T-helper 1 cell treated with Interleukin-12 subunit alpha and Interleukin-12 subunit beta and Interleukin-4 antibody, amounts not matched to agents 30 ng/mL and 1 ng/mL, for 36 hours (primary cell): Measurements from ENCODE around the gene STBD1. TPM values are rescaled to one million over a fixed set of nuclear protein-coding genes. Genes with fewer than 3 reads are reported as not detected.
"Not testable (repeated sequence)": the region's sequence is repeated elsewhere in the genome, so short reads cannot be mapped to it uniquely, and the experiment has no call there.

Experiments used
- intact Hi-C: fragments of 100-400 bp; cut with micrococcal nuclease; formaldehyde crosslinking; loops from one replicate; pipeline ENCODE4 v1.15.1; 2024
- total RNA-seq: library from RNA; stranded (reverse); gene quantifications from 2 replicates; pipeline ENCODE4 v1.2.3, GENCODE V29; 2022

The STBD1 gene
- total RNA-seq: 1.9 and 2.3 TPM in 2 replicates

DNA sequence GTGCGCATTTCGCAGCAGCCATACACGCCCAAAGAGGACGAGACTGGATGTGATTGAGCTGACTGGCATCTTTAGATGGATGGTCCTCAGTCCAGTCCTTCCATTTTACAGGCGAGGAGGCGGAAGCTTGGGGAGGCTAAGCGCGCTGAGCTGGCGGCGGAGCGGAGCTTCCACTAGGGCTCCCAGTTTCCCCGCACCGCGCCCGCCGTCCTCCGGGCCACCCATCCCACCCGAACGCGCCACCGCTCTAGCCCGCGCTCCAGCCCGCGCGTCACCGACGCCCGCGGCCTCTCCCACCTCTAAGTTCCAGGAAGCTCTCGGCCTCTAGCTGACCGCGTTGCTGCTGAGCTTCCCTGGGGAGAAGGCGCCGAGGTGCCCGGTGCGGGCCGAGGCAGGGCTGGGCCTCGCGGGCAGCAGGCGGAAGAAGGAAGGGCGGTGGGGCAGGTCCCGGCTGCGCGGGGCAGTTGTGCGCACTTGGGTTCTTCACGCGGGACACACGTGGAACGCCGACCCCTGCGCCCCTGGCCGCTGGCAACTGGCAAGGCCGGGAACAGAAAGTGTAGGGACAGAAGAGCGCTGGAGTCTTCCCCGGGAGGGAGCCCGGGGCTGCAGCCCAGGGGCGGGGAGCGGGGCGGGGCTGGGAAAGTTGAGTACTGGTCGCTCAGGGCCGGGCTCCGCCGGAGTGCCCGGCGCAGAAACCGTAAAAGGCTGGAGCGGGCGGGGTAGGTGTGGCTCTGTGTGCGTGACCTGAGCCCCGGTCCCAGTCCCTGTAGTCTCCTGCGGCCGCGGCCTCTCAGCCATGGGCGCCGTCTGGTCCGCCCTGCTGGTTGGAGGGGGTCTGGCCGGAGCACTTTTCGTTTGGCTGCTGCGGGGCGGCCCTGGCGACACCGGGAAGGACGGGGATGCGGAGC is at the start of gene STBD1:
TSS of gene STBD1 (plus strand) at position 763 of the 911 bp plus-strand sequence. CDS start at position 800, 37 bp downstream.
- intact Hi-C loops: loop anchor here (1.0 to 10.0 kb wide), 6 partner anchors 49 to 766 kb away; partner anchors contain the start of gene NUP54

DNA sequence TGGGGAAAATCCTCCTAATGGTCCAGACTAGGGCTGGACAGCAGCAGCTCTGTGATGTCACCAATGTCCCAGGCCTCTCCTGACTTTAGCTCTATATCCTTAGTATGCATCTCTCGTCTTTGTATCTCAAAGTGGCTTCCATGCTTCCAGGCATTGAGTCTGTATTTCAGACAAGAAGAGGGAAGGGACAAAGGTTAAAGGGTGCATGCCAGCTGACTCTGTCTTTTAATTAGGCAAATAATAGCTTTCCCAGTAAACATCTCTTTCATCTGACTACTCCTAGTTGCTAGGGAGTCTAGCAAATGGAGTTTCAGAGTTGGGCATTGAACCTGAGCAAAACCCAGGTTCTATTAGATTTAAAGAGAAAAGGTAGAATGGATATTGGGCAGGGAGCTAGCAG is 49.6 kb upstream of the STBD1 start:
- intact Hi-C loops: no loop called here

DNA sequence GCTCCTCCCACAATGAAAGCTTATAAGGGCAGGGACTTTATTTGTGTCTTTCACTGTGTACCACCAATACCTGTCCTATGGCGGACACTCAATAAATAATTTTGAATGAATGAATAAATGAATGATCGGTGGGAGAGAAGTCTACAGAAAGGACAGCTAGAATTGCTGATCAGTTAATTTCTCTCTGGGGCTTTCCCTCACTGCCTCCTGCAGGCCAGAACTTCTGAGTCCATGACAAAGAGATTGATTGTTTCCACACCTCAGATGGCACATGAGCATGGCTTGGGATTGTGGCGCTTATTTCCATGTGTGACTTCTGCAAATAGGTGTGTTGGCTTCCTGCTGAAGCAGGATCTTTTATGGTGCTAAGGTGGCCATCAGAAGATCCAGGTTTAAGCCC is 48.7 kb upstream of the STBD1 start:
- intact Hi-C loops: no loop called here

DNA sequence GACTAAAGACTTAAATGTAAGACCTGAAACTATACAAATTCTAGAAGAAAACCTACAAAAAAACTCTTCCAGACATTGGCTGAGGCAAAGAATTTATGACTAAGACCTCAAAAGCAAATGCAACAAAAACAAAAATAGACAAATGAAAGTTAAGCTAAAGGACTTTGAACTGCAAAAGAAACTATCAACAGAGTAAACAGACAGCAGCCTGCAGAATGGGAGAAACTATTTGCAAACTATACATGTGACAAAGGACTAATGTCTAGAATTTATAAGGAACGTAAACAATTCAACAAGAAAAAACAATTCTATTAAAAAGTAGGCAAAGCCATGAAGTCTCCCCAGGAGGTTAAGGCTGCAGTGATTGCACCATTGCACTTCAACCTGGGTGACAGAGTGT is 46.0 kb upstream of the STBD1 start:
- intact Hi-C loops: no loop called here

DNA sequence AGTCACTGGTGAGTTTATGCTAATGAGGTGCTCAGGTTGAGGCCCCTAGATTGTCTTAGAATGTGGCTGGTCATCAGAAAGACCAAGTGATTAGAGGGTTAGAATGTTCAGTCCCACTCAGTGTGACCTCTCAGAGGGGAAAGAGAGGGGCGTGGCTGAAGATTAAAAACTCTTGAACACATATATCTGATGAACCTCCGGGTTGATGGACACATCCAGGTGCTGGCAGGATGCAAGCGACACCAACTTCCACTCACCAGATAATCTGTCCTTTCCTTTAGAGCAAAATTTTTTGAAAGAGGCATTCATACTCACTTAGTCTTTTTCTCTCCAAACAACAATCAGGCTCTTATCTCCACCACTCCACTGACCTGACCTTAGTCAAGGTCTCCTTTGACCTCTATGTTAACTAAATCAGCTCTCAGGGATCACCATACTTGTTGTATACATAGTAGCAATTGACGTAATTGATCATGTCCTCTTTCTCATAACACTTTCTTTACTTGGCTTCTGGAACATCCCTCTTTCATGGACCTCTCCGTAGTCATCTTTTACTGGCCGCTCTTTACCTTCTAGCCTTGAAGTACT is 40.8 kb upstream of the STBD1 start:
- intact Hi-C loops: no loop called here

DNA sequence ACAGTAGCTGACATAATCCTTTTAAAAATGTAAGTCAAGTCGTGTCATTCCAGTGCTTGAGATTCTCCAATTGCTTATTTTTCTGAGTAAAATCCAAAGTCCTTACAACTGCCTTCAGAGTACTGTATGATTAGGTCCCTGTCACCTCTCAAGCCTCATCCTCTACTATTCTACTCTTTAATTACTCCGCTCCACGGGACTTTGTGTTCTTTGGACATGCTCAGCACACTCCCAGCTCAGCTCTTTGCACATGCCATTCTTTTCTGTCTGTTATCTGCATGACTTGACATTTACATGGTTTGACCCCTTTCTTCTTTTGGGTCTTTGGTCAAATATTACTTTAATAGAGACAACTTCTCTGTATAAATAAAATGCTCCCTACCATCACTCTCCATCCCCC is 39.9 kb upstream of the STBD1 start:
- intact Hi-C loops: no loop called here

DNA sequence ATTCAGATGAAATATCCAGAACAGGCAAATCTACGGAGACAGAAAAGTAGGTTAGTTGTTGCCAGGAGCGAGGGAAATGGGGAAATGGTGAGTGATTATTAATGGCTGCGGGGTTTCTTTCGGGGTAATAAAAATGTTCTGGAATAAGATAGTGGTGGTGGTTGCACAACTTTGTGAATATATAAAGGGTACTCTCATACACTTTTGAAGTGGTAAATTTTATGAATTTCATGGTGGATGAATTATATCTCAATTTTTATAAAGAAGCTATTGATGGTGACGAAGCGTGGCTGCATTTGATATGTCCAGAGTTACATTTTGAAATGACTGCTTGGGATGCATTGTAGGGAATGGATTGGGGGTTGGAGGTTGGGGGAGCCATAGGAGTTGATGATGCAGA is 38.7 kb upstream of the STBD1 start:
- intact Hi-C loops: no loop called here

DNA sequence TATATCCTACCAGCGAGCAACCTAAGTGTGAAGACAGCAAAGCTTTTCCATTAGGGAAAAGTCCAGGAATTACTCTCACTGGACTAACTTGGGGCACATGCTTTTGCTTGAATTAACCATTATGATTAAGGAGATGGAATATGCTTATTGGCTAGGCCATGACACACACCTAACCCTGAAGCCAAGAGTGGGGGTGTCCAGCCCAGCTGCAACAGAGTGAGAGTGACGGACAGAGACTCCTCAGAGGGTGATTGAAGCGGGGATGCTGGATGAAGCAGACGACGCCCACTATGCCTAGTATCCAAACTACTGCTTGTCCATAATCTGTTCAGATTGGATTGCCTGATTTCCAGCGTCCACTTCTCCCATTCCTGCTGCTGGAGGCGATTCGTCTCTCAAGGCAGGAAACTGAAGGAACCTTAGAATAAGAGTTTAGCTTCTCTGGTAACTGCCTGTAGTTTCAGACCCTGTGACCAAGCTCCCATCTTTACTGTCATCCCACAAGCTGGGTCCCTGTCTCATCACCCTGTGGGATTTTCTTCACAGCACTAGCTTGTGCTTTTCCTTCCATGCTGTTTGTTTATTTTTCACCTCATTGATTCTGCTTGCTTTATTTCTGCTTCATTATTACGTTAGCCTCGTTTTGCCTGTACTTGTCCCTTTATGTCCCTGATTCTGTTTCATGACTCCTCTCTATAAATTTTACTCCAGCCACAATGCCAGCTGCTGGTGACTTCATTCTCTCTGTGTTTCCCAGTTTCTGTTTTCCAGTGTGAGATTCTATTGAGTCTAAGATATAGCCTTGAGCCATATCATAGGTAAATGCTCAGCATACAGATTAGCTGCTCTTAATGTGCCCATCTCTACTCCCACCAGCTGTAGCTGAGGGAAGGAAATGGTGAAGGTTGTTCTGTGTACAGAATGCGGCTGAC is 36.0 kb upstream of the STBD1 start:
- intact Hi-C loops: no loop called here

DNA sequence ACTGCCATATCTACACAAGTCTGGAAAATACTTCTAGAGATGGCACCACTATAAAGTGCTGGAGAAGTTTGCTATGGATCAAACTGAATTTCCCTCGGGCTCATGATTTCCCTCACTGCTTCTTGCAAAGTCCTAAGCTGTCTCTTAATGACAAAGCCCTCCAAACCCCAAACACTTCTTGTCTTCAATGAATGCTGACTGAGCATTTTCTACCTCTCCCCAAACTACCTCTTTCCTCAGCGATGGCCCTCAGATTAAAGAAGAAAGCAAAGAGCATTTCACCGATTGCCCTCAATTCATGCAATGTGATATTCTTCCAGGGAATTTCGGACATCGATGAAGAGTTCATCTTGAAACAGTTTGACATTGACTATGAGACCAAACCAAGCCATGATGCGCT is 35.3 kb upstream of the STBD1 start:
- intact Hi-C loops: no loop called here

DNA sequence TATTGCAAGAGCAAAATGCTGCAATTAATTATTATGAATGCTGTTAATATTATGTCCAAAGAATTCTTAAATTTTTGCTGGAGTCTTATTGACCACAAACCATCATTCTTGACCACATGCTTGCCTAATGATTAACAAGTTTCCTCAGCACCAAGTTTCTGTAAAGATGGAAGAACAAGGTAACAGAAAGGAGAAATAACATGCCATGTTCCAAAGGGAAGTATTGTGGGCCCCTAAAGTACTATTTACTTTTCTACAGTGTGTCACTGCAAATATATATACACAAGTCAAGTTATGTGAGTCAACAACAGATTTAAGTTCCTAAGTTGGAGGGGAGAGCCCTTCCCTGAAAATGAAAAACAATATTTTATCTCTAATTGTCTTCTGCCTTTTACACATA is 34.5 kb upstream of the STBD1 start:
- intact Hi-C loops: no loop called here

DNA sequence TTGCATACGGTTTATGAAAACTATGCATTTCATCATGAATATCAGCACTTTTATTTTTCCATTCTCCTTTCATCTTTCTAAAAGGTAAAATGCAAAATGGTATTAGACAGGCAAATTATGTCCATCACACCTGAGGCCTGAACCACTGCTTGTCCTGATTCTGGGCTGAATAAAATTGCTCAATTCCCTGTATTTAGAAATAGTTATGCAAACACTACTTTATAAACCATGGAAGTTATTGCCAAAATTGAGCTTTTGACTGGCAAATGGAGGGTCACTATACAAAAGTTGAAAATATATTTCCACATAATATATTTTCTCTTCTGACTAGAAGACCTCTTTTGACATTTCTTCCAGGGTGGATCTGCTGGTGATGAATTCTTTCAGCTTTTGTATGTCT is 34.0 kb upstream of the STBD1 start:
- intact Hi-C loops: no loop called here

DNA sequence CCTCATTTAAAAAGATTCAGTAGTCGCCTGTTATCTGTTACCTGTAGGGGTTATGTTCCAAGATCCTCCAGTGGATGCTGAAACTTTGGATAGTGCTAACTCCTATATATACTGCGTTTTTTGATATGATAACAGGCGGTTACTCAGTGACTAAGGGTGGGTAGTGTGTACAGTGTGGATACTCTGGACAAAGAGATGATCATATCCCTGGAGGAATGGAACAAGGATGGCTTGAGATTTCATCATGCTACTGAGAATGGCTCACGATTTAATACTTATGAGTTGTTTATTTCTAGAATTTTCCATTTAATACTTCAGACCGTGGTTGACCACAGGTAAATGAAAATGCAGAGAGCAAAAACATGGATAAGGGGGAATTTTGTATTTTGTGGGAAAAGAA is 33.5 kb upstream of the STBD1 start:
- intact Hi-C loops: no loop called here

DNA sequence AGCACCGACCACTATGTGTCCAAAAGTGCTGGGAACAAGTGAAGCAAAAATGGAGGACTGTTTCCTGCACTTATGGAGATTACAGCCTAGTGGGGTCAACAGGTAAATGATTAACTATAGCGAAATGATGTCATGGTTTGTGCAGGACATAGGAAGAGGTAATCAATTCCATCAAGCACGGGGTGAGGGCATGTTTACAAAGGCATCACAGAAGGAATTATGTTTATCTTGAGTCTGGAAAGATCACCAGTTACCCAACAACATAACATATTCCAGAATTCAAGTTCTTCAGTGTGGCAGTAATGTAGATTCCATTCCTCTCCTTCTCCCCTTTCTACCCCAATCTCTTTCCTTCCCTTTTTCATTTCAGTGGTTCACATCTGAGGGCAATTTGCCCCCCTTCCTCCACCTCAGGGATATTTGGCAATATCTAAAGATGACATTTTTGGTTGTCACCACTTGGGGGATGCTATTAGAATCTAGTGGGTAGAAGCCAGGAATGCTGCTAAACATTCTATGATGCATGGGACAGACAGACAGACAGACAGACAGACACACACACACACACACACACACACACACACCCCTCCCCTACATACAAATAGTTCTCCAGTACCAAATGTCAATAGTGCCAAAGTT is 30.9 kb upstream of the STBD1 start:
- intact Hi-C loops: no loop called here

DNA sequence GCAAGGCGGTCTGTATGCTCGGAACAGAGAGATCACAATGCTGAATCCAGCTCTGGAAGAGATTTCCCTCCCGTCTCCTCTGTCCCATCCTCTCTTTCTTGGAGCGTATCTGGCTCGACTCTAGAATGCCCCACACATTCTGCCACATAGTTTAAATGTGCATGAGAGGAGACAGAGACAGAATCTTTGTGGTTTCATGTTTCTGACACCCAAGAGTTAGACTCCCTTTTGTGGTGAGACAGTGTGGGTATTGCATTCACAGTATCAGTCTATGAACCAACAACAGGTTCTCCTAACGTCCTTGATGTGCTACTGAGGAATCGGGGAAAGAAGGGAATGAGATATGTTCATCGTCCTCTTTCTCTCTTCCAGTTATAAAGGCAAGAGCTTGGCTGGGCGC is 29.7 kb upstream of the STBD1 start:
- intact Hi-C loops: no loop called here

DNA sequence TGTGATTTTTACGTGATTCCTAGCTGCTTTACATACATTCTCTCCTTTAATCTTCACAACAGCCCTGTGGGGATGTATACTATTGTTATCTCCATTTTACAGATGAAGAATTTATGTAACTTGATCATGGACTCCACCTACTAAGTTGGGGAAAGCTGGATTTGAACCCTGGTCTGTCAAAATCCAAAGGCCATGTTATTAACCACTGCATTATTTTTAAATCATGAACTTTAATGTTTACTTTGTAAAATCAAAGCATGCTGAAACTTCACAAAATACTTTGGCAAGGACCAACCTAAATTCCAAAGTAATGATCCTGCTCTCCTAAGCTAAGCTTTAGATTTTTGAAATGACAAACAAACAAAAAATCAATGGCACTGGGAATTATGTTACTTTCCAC is 28.9 kb upstream of the STBD1 start:
- intact Hi-C loops: loop anchor here (2.0 kb wide), 1 partner anchor 23 kb away; no protein-coding TSS in a partner anchor

DNA sequence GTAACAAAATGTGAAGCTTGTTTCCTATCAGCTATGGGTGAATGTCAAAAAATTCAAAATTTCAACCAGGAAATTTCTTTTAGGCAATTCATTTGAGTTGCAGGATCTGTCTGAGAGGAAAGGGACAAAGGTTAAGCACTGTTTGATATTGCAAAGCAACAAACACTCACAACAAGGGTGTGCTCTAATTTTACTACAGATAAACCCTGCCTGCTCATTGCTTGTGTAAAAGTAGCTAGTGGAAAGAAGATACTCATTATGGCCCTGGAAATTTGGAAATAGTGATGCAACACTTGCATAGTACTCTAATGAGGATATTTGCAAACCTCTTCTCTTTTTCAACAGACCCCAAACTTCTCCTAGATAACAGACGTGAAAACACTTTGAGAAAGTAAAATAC is 27.9 kb upstream of the STBD1 start:
- intact Hi-C loops: loop anchor here (2.0 kb wide), 1 partner anchor 22 kb away; no protein-coding TSS in a partner anchor

DNA sequence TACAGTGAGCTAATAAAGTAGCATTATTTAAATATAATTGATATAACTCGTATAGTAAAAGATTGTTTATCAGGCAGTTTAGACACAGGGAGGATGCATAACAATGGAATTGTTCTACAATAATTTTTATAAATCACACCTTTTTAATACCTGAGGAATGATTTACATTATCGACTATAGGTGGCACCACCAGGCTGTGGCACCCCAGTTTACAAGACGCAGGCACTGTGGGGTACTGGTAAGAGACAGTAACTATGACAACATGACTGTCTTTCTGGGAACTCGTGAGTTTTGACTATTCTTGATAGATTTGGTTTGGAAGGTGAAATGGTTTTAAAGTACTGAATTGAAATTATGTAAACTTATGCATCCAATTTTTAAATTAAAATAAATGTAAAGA is 27.1 kb upstream of the STBD1 start:
- intact Hi-C loops: loop anchor here (1.0 to 2.0 kb wide), 3 partner anchors 21 to 226 kb away; no protein-coding TSS in a partner anchor

DNA sequence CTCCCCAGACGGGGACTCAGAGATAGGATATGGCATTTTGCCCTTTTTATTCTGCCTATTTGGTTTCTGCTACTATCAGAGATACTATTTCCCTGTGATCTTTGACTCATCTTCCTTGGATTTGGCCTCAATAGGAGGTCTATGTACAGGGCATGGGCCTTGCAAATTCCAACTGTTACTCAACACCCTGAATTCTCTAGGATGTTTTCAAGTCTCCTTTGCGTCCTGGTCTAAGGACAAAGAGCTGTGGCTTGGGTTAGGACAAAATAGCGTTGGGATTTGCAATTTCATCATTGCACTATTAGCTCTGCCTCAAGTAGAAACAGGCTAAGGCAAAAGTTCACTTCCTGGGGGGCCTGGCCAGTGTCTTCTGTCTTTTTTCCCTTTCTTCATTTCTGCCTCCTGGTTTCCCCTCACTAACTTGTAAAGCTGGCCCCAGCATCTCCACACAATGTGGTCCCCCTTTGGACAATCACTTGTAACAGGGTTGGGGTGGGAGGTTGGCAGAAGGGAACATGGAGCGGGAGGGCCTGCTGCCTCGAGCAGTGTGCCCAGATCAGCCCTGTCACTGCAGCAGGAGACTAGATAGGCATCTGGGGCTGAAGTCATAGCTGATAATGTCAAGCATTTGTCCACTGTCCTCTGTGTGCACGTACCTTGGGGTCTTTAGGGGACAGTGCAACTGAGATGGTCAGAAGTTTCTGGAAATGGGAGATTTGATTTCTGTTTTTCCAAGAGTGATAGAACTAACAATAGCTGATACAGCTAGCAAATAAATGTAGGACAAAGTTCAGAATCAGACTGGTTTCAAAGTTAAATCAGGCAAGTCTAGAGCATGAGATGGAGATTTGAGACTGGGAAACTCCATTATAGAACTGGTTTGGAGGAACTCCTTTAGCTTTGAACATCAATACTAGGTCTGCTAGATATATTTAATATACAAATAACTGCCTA is 25.8 kb upstream of the STBD1 start:
- intact Hi-C loops: no loop called here

DNA sequence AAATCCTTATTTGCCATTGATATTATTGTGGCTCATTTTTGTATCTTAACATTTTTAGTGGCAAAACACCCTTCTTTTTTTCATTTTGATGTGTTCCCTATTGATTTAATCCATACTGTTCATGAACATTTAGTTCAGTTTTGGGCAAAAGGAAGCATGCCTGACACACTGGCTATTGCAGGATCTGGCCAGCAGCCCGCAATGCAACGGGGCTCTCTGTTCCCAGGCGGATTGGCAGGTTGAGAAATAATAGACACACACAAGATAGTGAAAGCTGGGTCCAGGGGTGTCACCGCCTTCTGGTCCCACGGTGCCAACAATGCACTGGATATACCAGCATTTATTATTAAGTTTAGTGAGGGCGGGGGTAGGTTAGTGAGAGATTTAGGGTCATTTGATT is 24.9 kb upstream of the STBD1 start:
- intact Hi-C loops: not testable (repeated sequence)
